Esophagus muscularis mucosa (tissue), 4 donors: ENCODE data around the gene MPHOSPH6.

ENCODE experiments used
- EP300 ChIP-seq: sonication (generic); formaldehyde crosslinking; IDR thresholded peaks from one replicate; pipeline ENCODE4 v1.6.1; 2017; ENCODE audit warnings: antibody characterized with exemption
- POLR2A ChIP-seq: fragments of 450-650 bp; IDR thresholded peaks from one replicate; pipeline ENCODE4 v1.6.1; 2017; ENCODE audit warnings: antibody characterized with exemption, moderate library complexity, mild to moderate bottlenecking, low read depth
- POLR2AphosphoS5 ChIP-seq, 2 donors: sonication (generic); formaldehyde crosslinking; IDR thresholded peaks; one replicate each; pipeline ENCODE4 v1.6.1; 2017; ENCODE audit warnings: antibody characterized with exemption in 2 of 2
- TF ChIP-seq, protein P1 (sequence below), 3 experiments: fragments of 200-600 bp in 2 of 3; fragments of 450-650 bp in 1 of 3; sonication (generic) in 2 of 3; IDR thresholded peaks; one replicate each; pipeline ENCODE4 v1.5.1; 2017 to 2019; ENCODE audit warnings: antibody characterized with exemption in 3 of 3, mild to moderate bottlenecking in 2 of 3, moderate library complexity in 1 of 3

DNA sequence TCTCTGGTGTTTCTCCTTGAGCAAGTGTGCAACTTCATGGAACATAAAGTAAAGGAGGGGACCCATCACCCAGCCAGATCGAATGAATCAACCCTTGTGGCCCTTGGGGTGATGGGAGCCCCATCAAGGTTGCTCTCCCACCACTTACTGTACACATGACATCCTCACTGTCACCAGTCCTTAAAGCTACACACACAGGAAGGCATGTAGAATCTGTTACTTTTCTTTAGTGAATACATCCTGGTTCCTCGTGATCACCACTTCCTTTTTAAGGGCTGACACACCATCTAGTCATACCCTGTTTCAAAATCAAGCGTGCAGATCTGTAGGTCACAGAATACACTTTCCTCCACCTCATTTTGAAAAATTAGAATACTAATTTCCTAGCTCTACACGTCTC, 22.6 kb upstream of the MPHOSPH6 start:
- TF ChIP-seq, protein P1, sequence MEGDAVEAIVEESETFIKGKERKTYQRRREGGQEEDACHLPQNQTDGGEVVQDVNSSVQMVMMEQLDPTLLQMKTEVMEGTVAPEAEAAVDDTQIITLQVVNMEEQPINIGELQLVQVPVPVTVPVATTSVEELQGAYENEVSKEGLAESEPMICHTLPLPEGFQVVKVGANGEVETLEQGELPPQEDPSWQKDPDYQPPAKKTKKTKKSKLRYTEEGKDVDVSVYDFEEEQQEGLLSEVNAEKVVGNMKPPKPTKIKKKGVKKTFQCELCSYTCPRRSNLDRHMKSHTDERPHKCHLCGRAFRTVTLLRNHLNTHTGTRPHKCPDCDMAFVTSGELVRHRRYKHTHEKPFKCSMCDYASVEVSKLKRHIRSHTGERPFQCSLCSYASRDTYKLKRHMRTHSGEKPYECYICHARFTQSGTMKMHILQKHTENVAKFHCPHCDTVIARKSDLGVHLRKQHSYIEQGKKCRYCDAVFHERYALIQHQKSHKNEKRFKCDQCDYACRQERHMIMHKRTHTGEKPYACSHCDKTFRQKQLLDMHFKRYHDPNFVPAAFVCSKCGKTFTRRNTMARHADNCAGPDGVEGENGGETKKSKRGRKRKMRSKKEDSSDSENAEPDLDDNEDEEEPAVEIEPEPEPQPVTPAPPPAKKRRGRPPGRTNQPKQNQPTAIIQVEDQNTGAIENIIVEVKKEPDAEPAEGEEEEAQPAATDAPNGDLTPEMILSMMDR (IDR thresholded peaks at IDR 0.05) = no peak
- no peak for TF ChIP-seq POLR2A
- no peak for TF ChIP-seq POLR2AphosphoS5 (IDR thresholded peaks at IDR 0.05)
- no peak for TF ChIP-seq EP300
